KMS-11 (cell line): Measurements from ENCODE around the gene IFT74.

Experiments used
- H2AFZ ChIP-seq: fragments of 200-600 bp; sonication (generic); 2 replicates; pipeline ENCODE4 v1.6.1; 2016; ENCODE audit warnings: antibody characterized with exemption, mixed run types, low read depth
- H3K27ac ChIP-seq: fragments of 200-600 bp; sonication (generic); 2 replicates; pipeline ENCODE4 v1.6.1; 2016; ENCODE audit warnings: mild to moderate bottlenecking, mixed run types
- H3K27me3 ChIP-seq: fragments of 200-600 bp; sonication (generic); 2 replicates; pipeline ENCODE4 v1.6.1; 2017; ENCODE audit warnings: mild to moderate bottlenecking, low read depth, mixed run types, moderate library complexity; ENCODE audit not compliant: insufficient read depth
- H3K36me3 ChIP-seq: fragments of 200-600 bp; sonication (generic); 2 replicates; pipeline ENCODE4 v1.6.1; 2017; ENCODE audit warnings: mild to moderate bottlenecking, mixed run types; ENCODE audit not compliant: insufficient read depth
- H3K4me1 ChIP-seq: fragments of 200-600 bp; sonication (generic); 2 replicates; pipeline ENCODE4 v1.6.1; 2016; ENCODE audit warnings: mild to moderate bottlenecking, low read depth, mixed run types; ENCODE audit not compliant: poor library complexity, severe bottlenecking
- H3K4me2 ChIP-seq: fragments of 200-600 bp; sonication (generic); 2 replicates; pipeline ENCODE4 v1.7.0; 2016; ENCODE audit warnings: mild to moderate bottlenecking, mixed run types
- H3K4me3 ChIP-seq: fragments of 200-600 bp; sonication (generic); IDR thresholded peaks from 2 replicates; pipeline ENCODE4 v1.6.1; 2017; ENCODE audit warnings: low read depth, low read length, mixed read lengths; ENCODE audit not compliant: insufficient read depth
- H3K79me2 ChIP-seq: fragments of 200-600 bp; sonication (generic); 2 replicates; pipeline ENCODE4 v1.6.1; 2016; ENCODE audit warnings: low read depth, mixed run types; ENCODE audit not compliant: insufficient read depth
- H3K9ac ChIP-seq: fragments of 200-600 bp; sonication (generic); 2 replicates; pipeline ENCODE4 v1.6.1; 2016; ENCODE audit warnings: mild to moderate bottlenecking, mixed run types
- H4K20me1 ChIP-seq: fragments of 200-600 bp; sonication (generic); 2 replicates; pipeline ENCODE4 v1.6.1; 2016; ENCODE audit warnings: mild to moderate bottlenecking, mixed run types; ENCODE audit not compliant: insufficient read depth
- TF ChIP-seq, protein P1 (sequence below): fragments of 200-600 bp; sonication (generic); conservative IDR thresholded peaks from 2 replicates; pipeline ENCODE4 v1.6.1; 2017; ENCODE audit warnings: low read depth, mild to moderate bottlenecking, antibody characterized with exemption, low read length, moderate library complexity, mixed read lengths

The IFT74 gene

DNA sequence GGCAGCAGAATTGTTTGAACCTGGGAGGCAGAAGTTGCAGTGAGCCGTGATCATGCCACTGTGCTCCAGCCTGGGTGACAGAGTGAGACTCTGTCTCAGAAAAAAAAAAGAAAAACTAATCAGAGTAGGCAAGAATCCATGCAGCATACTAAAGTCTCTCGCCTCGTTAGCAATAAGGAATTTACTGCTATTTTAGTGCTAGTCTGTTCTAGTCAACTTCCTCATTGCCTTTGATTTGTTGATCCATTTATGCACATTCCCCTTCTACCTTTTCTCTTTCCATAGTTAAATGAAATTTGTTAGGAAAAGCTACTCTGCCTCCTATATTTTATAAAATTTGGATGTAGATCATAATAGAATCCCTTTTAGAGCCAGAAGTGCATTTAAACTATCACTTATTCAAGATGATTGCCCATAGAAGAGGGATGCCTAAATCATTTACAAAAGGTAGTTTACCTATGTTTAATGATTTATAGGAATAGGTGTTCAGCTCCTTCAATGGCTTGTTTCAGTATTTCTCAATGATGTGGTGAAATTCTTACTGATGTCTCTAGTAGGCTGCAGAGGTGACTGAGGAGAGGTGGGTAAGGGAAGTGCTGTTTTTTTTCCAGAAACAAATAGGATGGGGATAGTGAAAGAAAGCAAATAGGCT lies 47.3 kb downstream of the IFT74 start:
- H4K20me1 ChIP-seq: no peaks in the 10 kb centered on the region
- no peak overlapping the region for H3K27ac ChIP-seq
- H3K4me2 ChIP-seq: no peak overlapping the region
- no peak overlapping the region for H3K4me3 ChIP-seq
- no peaks in the 10 kb centered on the region for H3K36me3 ChIP-seq
- no peak overlapping the region for H3K9ac ChIP-seq
- H2AFZ ChIP-seq: no peak overlapping the region
- H3K27me3 ChIP-seq: no peaks in the 10 kb centered on the region
- TF ChIP-seq, protein P1, sequence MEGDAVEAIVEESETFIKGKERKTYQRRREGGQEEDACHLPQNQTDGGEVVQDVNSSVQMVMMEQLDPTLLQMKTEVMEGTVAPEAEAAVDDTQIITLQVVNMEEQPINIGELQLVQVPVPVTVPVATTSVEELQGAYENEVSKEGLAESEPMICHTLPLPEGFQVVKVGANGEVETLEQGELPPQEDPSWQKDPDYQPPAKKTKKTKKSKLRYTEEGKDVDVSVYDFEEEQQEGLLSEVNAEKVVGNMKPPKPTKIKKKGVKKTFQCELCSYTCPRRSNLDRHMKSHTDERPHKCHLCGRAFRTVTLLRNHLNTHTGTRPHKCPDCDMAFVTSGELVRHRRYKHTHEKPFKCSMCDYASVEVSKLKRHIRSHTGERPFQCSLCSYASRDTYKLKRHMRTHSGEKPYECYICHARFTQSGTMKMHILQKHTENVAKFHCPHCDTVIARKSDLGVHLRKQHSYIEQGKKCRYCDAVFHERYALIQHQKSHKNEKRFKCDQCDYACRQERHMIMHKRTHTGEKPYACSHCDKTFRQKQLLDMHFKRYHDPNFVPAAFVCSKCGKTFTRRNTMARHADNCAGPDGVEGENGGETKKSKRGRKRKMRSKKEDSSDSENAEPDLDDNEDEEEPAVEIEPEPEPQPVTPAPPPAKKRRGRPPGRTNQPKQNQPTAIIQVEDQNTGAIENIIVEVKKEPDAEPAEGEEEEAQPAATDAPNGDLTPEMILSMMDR: no peak
- H3K79me2 ChIP-seq: no peaks in the 10 kb centered on the region
- H3K4me1 ChIP-seq: no peaks in the 10 kb centered on the region

DNA sequence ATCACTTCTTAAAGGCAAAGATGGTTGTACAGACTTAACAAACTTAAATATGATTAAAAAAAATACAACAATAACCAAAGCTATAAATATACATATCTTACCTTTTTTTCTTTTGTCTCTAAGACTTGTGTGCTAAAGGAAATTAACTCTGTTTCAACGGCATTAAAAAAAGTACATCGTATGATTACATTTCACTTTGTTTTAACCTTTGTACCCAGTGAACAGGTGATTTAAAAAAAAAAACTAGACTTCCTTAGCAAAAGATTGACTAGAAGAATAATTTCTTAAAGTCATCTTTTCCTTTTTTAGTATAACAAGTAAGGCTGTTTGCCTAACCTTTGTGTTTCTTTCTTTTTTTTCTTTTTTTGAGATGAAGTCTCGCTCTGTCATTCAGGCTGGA lies 49.3 kb downstream of the IFT74 start, which contains the start of gene LRRC19:
TSS of gene LRRC19 (minus strand) at position 182 of the 400 bp plus-strand sequence. CDS start 5,978 bp downstream, outside the sequence.
- Histone ChIP-seq H3K79me2 (no peaks in the 10 kb centered on the region), H3K4me1 (no peaks in the 10 kb centered on the region), H3K27ac (no peak within 1 kb of the TSS), H3K36me3 (no peaks in the 10 kb centered on the region), H4K20me1 (no peaks in the 10 kb centered on the region), H3K9ac (no peak within 1 kb of the TSS), H3K4me2 (no peak within 1 kb of the TSS), H3K4me3 (no peak within 1 kb of the TSS), H3K27me3 (no peaks in the 10 kb centered on the region), H2AFZ (no peak within 1 kb of the TSS)
- TF ChIP-seq, protein P1: no peak

DNA sequence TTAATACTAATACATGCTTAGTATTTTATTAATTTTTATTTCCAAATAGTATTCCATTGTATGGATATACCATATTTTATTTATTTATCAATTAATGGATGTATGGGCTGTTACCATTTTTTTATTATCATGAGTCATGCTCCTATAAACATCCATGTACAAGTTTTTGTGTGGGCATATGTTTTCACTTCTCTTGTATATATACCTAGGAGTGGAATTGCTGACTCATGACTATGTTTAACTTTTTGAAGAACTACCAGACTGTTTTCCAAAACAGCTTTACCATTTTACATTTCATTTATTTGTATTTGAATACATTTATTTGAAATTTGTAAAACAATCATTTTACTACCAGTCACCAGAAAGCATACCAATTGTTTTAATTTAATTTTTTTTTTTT lies 63.4 kb downstream of the IFT74 start:
- no peak overlapping the region for H2AFZ ChIP-seq
- TF ChIP-seq, protein P1: no peak

DNA sequence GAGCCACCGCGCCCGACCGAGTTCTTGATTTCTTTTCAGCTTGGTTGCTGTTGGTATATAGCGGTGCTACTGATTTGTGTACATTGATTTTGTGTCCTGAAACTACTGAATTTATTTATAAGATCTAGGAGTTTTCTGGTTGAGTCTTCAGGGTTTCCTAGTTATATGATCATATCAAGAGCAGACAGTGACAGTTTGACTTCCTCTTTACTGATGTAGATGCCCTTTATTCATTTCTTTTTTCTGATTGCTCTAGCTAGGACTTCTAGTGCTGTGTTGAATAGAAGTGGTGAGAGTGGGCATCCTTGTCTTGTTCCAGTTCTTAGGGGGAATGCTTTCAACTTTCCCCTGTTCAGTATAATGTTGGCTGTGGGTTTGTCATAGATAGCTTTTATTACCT lies 66.7 kb downstream of the IFT74 start:
- Histone ChIP-seq H3K4me3 (no peak overlapping the region), H3K27ac (no peak overlapping the region), H3K9ac (no peak overlapping the region), H3K79me2 (no peaks in the 10 kb centered on the region), H2AFZ (no peak overlapping the region), H3K27me3 (no peaks in the 10 kb centered on the region), H3K36me3 (no peaks in the 10 kb centered on the region), H4K20me1 (no peaks in the 10 kb centered on the region), H3K4me2 (no peak overlapping the region), H3K4me1 (no peaks in the 10 kb centered on the region)
- TF ChIP-seq, protein P1: no peak

More for the DNA sequence above, 63.4 kb downstream of the IFT74 start:
- Histone ChIP-seq H3K9ac (no peak overlapping the region), H4K20me1 (no peaks in the 10 kb centered on the region), H3K27ac (no peak overlapping the region), H3K4me2 (no peak overlapping the region), H3K79me2 (no peaks in the 10 kb centered on the region), H3K4me1 (no peaks in the 10 kb centered on the region), H3K36me3 (no peaks in the 10 kb centered on the region), H3K27me3 (no peaks in the 10 kb centered on the region), H3K4me3 (no peak overlapping the region)
